ENCODE data around the gene VAMP4. TPM values are rescaled to one million over a fixed set of nuclear protein-coding genes. Genes with fewer than 3 reads are reported as not detected.

VAMP4 gene
- total and polyA plus RNA-seq, 7 donors = 5.7 to 16.9 (median 13.0) TPM

DNA sequence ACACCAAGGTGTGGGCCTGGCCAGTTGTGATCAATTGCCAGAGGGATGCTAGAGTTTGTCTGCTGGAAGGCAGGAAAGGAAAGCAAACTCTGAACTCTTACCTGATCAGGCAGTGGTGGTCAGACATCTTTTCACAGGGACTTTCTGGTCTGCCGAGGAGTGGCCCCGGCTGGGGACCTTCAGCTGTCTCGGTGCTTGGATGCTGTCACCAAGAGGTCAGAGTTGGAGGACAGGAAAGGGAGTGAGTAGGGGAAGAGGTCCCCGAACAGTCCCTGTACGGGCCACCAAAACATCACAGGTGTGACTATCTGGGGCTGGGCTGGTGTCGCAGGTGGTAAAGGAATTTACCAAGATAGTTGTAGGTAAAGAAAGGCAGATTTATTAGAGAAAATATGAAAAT lies 21.9 kb upstream of the VAMP4 start:
- Histone ChIP-seq H3K4me1 (no peaks in the 10 kb centered on the region), H3K27ac (no peak overlapping the region), H3K9me3 (no peaks in the 10 kb centered on the region), H3K36me3 (no peaks in the 10 kb centered on the region), H3K27me3 (no peaks in the 10 kb centered on the region), H3K4me3 (no peak overlapping the region)
- DNase-seq = no peak
- WGBS, 2 donors = 81 to 90% methylated on average over 6 of the region's 6 CpGs
- intact Hi-C loops (cut with DNase I) = no loop called here
- no peak for TF ChIP-seq POLR2AphosphoS5 (IDR thresholded peaks at IDR 0.05)
- TF ChIP-seq, protein P1, sequence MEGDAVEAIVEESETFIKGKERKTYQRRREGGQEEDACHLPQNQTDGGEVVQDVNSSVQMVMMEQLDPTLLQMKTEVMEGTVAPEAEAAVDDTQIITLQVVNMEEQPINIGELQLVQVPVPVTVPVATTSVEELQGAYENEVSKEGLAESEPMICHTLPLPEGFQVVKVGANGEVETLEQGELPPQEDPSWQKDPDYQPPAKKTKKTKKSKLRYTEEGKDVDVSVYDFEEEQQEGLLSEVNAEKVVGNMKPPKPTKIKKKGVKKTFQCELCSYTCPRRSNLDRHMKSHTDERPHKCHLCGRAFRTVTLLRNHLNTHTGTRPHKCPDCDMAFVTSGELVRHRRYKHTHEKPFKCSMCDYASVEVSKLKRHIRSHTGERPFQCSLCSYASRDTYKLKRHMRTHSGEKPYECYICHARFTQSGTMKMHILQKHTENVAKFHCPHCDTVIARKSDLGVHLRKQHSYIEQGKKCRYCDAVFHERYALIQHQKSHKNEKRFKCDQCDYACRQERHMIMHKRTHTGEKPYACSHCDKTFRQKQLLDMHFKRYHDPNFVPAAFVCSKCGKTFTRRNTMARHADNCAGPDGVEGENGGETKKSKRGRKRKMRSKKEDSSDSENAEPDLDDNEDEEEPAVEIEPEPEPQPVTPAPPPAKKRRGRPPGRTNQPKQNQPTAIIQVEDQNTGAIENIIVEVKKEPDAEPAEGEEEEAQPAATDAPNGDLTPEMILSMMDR (IDR thresholded peaks at IDR 0.05) = no peak
- no peak for TF ChIP-seq POLR2A (IDR thresholded peaks at IDR 0.05)
- TF ChIP-seq EP300 (IDR thresholded peaks at IDR 0.05) = no peak

DNA sequence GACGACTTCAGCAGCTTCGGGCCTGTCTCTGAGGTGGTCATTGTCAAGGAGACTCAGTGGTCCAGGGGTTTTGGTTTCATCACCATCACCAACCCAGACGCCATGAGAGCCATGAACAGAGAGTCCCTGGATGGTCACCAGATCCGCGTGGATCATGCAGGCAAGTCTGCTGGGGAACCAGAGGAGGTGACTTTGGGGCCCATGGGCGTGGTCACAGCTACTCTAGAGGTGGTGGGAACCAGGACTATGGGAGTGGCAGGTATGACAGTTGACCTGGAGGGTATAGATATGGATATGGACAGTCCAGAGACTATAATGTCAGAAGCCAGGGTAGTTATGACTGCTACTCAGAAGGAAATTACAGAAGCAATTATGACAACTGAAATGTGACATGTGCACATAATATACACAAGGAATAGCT lies 20.3 kb upstream of the VAMP4 start:
- TF ChIP-seq, protein P1 (IDR thresholded peaks at IDR 0.05) = no peak
- TF ChIP-seq EP300 (IDR thresholded peaks at IDR 0.05) = no peak
- no peak for TF ChIP-seq POLR2A (IDR thresholded peaks at IDR 0.05)
- TF ChIP-seq POLR2AphosphoS5 (IDR thresholded peaks at IDR 0.05) = no peak
- Histone ChIP-seq H3K36me3 (no peaks in the 10 kb centered on the region), H3K27me3 (no peaks in the 10 kb centered on the region), H3K27ac (no peak overlapping the region), H3K4me3 (no peak overlapping the region), H3K9me3 (no peaks in the 10 kb centered on the region), H3K4me1 (no peaks in the 10 kb centered on the region)
- intact Hi-C loops (cut with DNase I) = no loop called here
- DNase-seq = no peak
- 82 to 90% methylated on average over 6 of the region's 6 CpGs for WGBS, 2 donors

DNA sequence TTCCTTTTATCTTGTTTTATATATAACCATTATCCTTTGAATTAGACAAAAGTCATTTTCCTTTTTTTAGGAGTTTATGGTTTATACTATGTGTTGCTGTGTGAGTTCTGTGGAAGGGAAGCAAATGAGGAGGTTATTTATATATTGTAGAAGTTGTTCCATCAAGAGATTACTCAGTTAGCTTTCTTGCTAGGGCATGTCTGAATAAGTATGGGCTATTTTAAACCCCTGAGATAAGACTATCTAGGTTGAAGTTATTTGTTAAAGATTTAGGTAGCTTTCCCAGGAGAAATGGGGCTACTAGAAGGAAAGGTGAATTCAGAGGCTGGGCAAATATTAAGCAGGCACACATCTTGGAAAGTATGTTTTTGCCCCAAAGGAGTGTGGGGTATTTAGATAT lies 16.1 kb upstream of the VAMP4 start:
- Histone ChIP-seq H3K4me1 (no peaks in the 10 kb centered on the region), H3K36me3 (no peaks in the 10 kb centered on the region), H3K9me3 (no peaks in the 10 kb centered on the region), H3K27ac (no peak overlapping the region), H3K4me3 (no peak overlapping the region), H3K27me3 (no peaks in the 10 kb centered on the region)
- TF ChIP-seq POLR2AphosphoS5 (IDR thresholded peaks at IDR 0.05) (no peak), EP300 (IDR thresholded peaks at IDR 0.05) (no peak), POLR2A (IDR thresholded peaks at IDR 0.05) (no peak)
- TF ChIP-seq, protein P1 (IDR thresholded peaks at IDR 0.05) = no peak
- intact Hi-C loops (cut with DNase I) = no loop called here
- DNase-seq = no peak

- TF ChIP-seq POLR2AphosphoS5 (IDR thresholded peaks at IDR 0.05) (no peak), EP300 (IDR thresholded peaks at IDR 0.05) (no peak), POLR2A (IDR thresholded peaks at IDR 0.05) (no peak)
- TF ChIP-seq, protein P1 (IDR thresholded peaks at IDR 0.05) = no peak
- Histone ChIP-seq H3K9me3 (no peaks in the 10 kb centered on the region), H3K27ac (no peak overlapping the region), H3K4me1 (no peaks in the 10 kb centered on the region), H3K4me3 (no peak overlapping the region), H3K27me3 (no peaks in the 10 kb centered on the region), H3K36me3 (no peaks in the 10 kb centered on the region)
- no peak for DNase-seq
- intact Hi-C loops (cut with DNase I) = no loop called here
- WGBS, 2 donors = 79 to 88% methylated on average over 4 of the region's 4 CpGs
Observed at GRCh38 chr1:171756856-171757255, 15.0 kb upstream of the VAMP4 start.

DNA sequence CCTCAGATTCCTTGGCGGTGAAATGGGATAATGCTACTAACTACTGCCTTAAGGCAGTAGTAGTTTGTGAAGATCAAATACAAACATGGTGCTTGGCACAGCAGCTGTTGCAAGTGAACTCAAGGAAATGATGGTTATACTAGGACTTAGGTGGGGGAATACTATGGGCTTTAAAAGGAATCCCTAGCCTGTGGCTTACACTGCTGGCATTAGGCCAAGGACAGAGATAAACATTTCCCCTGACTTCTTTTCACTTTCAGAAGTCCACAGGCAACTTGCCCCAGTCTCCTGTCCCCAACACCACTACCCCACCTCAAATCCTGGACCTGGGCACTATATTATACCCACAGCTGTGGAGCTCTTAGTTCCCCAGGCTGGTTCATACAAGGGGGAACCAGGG lies 13.1 kb upstream of the VAMP4 start:
- 99 to 100% methylated on average over 1 of the region's 1 CpG for WGBS, 2 donors
- DNase-seq = no peak
- Histone ChIP-seq H3K36me3 (no peaks in the 10 kb centered on the region), H3K27me3 (no peaks in the 10 kb centered on the region), H3K9me3 (no peaks in the 10 kb centered on the region), H3K4me1 (no peaks in the 10 kb centered on the region), H3K27ac (peak overlapping the region in 1 of 4 donors; percentile 36), H3K4me3 (no peak overlapping the region)
- intact Hi-C loops (cut with DNase I) = no loop called here
- TF ChIP-seq POLR2AphosphoS5 (IDR thresholded peaks at IDR 0.05) (no peak), EP300 (IDR thresholded peaks at IDR 0.05) (no peak), POLR2A (IDR thresholded peaks at IDR 0.05) (no peak)
- TF ChIP-seq, protein P1 (IDR thresholded peaks at IDR 0.05) = no peak
